Right lobe of liver (tissue), 6 donors: ENCODE data around the gene MAL. TPM values are rescaled to one million over a fixed set of nuclear protein-coding genes. Genes with fewer than 3 reads are reported as not detected.

Source experiments
- ATAC-seq, 4 donors: fragments of 200-7000 bp; cut with Tn5 transposase; one replicate each; pipeline ENCODE4 v1.9.1; 2020; ENCODE audit warnings: mild to moderate bottlenecking in 4 of 4, moderate library complexity in 4 of 4
- DNase-seq, 3 donors: peaks; one replicate each; pipeline ENCODE4 v3.0.0-alpha.2; 2020
- H3K27ac ChIP-seq, 3 donors: fragments of 200-600 bp; one replicate each; pipeline ENCODE4 v1.8.0; 2022
- H3K27me3 ChIP-seq, 2 donors: fragments of 200-600 bp; one replicate each; pipeline ENCODE4 v1.8.0; 2022
- H3K36me3 ChIP-seq, 4 donors: fragments of 200-600 bp; sonication (generic) in 1 of 4; one replicate each; pipeline versions ENCODE4 v1.5.1 to v1.8.0; 2017 to 2022; ENCODE audit warnings: control low read depth in 1 of 4
- H3K4me1 ChIP-seq, 4 donors: fragments of 200-600 bp; sonication (generic) in 1 of 4; one replicate each; pipeline versions ENCODE4 v1.5.1 to v1.8.0; 2017 to 2022; ENCODE audit warnings: control low read depth in 1 of 4
- H3K4me3 ChIP-seq, 3 donors: fragments of 200-600 bp; one replicate each; pipeline ENCODE4 v1.8.0; 2022
- H3K9me3 ChIP-seq, 4 donors: fragments of 200-600 bp; sonication (generic) in 1 of 4; one replicate each; pipeline versions ENCODE4 v1.5.1 to v1.8.0; 2017 to 2022; ENCODE audit warnings: control low read depth in 1 of 4
- POLR2A ChIP-seq: fragments of 450-650 bp; IDR thresholded peaks from one replicate; pipeline ENCODE4 v1.6.1; 2017; ENCODE audit warnings: antibody characterized with exemption, mild to moderate bottlenecking
- WGBS: methylation state at CpG from one replicate; pipeline ENCODE4 v1.1.6; 2018; ENCODE audit warnings: low coverage, low lambda C conversion rate; ENCODE audit not compliant: insufficient coverage; ENCODE audit errors: missing lambda C conversion rate; 5-methylcytosine and 5-hydroxymethylcytosine counted together
- intact Hi-C, 2 donors: fragments of 100-400 bp; cut with DNase I; formaldehyde crosslinking; loops; one replicate each; pipeline versions ENCODE4 v1.11.2 to v1.14.1; 2022
- total RNA-seq, 6 experiments: library from RNA; depleted of rRNA in 2 of 6; stranded (reverse); fragments of >200 nt in 2 of 6; fragmentation: NEBNext Ultra II Directional in 3 of 6; extraction: Animal tissue kit (Norgen Biotek cat#: 25700) in 3 of 6; gene quantifications; one replicate each; pipeline versions ENCODE4 v1.1.0 to v1.2.4, GENCODE V29; 2016 to 2023
- TF ChIP-seq, protein P1 (sequence below), 4 donors: fragments of 200-600 bp in 3 of 4; fragments of 450-650 bp in 1 of 4; IDR thresholded peaks; one replicate each; pipeline versions ENCODE4 v1.5.1 to v1.8.0; 2016 to 2022; ENCODE audit warnings: antibody characterized with exemption in 4 of 4, mild to moderate bottlenecking in 2 of 4
- donor health status: DM: no; HTN: yes; CAD: no.
- donor health status: DM: no; HTN: no; CAD: no.
- donor health status: DM: no; HTN: no; CAD: no.
- donor health status: DM: no; HTN: yes; CAD: no.
- donor health status: DM: no; HTN: yes; CAD: no.

The MAL gene
- total RNA-seq, 6 experiments from 2014 or later: 0.24 TPM; not detected in 5

DNA sequence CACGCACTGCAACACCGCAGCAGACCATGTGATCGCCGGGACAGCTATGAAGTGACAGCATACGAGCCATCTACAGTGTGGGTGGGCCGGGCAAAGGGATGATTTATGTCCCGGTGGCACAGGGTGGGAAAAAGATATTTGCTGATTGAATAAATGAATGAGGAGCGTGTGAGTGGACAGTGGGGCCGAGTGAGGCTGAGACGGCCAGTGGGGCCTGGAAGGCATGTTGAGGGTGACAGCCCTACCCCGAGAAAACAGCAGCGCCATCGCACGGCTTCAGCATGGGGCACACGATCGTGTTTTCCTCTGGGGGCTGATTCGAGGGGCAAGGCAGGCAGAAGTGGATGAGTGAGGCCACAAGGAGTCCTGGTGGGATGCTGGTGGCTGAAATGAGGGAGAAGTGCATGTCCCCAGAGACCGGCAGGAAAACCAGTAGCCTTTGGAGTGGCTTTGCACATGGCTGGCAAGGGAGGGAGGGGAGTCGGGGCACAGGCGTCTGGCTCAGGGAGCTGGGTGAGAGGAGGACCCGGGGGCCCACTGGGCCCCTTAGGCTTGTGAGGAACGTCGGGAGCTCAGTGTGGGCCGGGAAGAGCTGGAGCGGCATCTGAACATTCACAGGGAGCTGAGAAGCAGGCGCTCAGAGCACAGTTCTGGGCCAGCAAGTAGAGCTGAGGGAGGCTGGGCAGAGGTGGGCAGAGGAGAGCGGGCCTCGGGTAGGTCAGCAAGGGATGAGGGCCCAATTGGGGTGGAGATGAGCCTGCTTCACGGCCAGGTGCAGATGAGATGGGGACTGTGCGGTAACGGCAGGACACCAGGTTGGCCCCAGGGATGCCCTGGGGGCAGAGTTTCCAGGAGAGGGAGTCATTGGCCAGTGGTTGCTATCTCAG lies 32.1 kb upstream of the MAL start:
- DNase-seq (peak in 1 of 3 donors; percentile 36), ATAC-seq (peak in 1 of 4 donors; percentile 18)
- Histone ChIP-seq H3K4me1 (no peaks in the 10 kb centered on the region), H3K4me3 (no peak overlapping the region), H3K27ac (no peak overlapping the region), H3K36me3 (no peaks in the 10 kb centered on the region), H3K27me3 (no peaks in the 10 kb centered on the region), H3K9me3 (no peaks in the 10 kb centered on the region)
- 69% methylated on average over 26 of the region's 31 CpGs for WGBS
- intact Hi-C loops: no loop called here
- TF ChIP-seq, protein P1, sequence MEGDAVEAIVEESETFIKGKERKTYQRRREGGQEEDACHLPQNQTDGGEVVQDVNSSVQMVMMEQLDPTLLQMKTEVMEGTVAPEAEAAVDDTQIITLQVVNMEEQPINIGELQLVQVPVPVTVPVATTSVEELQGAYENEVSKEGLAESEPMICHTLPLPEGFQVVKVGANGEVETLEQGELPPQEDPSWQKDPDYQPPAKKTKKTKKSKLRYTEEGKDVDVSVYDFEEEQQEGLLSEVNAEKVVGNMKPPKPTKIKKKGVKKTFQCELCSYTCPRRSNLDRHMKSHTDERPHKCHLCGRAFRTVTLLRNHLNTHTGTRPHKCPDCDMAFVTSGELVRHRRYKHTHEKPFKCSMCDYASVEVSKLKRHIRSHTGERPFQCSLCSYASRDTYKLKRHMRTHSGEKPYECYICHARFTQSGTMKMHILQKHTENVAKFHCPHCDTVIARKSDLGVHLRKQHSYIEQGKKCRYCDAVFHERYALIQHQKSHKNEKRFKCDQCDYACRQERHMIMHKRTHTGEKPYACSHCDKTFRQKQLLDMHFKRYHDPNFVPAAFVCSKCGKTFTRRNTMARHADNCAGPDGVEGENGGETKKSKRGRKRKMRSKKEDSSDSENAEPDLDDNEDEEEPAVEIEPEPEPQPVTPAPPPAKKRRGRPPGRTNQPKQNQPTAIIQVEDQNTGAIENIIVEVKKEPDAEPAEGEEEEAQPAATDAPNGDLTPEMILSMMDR (IDR thresholded peaks at IDR 0.05): no peak
- TF ChIP-seq POLR2A: no peak

DNA sequence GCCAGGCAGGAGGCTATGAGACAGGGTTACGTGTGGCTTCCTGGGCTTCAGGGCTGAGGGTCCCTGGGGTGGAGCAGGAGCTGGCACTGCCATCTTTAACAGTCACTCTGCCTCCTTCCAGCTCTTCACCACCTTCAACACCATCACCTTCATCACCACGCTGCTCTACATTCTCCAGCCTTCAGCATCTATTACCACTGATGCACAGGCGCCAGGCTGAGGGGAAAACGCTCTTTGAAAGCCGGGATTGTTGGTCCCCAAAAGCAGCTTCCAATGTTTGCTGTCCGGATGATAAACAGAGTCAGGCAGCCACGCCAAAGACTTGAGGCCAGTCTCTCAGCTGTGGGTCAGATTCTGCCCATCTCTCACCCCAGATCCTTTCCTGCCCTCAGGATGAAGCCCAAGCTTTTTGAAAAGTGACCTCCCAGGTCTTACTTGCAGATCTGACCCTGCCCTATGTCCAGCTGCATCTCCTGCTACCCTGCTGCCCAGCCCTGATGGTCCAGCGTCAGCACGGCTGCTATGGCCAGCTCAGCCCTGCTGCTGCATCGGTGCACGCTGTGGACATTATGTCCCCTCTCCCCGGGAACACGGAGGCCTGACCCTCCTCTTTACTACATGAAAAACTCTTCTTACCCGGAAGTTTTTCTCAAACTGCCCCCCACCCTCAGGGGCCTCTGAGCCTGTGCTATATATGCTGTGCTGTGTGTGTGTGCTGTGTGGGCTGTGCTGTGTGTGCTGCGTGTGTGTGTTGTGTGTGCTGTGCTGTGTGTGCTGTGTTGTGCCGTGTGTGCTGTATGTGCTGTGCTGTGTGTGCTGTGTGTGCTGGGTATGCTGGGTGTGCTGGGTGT lies 31.2 kb upstream of the MAL start:
- Histone ChIP-seq H3K36me3 (no peaks in the 10 kb centered on the region), H3K4me3 (no peak overlapping the region), H3K27me3 (no peaks in the 10 kb centered on the region), H3K9me3 (no peaks in the 10 kb centered on the region), H3K27ac (no peak overlapping the region), H3K4me1 (no peaks in the 10 kb centered on the region)
- TF ChIP-seq, protein P1 (IDR thresholded peaks at IDR 0.05): no peak
- TF ChIP-seq POLR2A: no peak
- WGBS: 56% methylated on average over 8 of the region's 16 CpGs
- intact Hi-C loops: no loop called here
- ATAC-seq: no peak
- DNase-seq: peak in 1 of 3 donors; percentile 24

DNA sequence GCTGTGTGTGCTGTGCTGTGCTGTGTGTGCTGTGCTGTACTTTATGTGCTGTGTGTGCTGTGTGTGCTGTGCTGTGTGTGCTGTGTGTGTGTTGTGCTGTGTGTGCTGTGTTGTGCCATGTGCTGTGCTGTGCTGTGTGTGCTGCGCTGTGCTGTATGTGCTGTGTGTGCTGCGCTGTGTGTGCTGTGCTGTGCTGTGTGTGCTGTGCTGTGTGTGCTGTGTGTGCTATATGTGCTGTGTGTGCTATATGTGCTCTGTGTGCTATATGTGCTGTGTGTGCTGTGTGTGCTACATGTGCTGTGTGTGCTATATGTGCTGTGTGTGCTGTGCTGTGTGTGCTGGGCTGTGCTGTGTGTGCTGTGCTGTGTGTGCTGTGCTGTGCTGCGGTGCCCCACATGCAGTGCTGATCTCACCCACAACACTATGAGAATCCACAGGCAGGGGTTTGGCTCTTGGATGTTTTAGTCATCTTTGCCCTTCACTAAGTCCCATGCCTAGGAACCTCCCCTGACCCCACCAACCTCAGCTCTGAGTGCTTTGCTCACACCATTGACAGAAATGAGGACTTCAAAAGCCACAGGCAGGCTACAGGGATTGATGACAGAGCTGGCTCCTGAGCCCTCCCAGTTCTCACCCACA lies 30.5 kb upstream of the MAL start:
- Histone ChIP-seq H3K4me3 (no peak overlapping the region), H3K27me3 (no peaks in the 10 kb centered on the region), H3K27ac (no peak overlapping the region), H3K4me1 (no peaks in the 10 kb centered on the region), H3K36me3 (no peaks in the 10 kb centered on the region), H3K9me3 (no peaks in the 10 kb centered on the region)
- ATAC-seq (no peak), DNase-seq (no peak)
- no CpG with 5 or more reads among the region's 3 CpGs for WGBS
- TF ChIP-seq POLR2A: no peak
- TF ChIP-seq, protein P1 (IDR thresholded peaks at IDR 0.05): no peak
- intact Hi-C loops: no loop called here

DNA sequence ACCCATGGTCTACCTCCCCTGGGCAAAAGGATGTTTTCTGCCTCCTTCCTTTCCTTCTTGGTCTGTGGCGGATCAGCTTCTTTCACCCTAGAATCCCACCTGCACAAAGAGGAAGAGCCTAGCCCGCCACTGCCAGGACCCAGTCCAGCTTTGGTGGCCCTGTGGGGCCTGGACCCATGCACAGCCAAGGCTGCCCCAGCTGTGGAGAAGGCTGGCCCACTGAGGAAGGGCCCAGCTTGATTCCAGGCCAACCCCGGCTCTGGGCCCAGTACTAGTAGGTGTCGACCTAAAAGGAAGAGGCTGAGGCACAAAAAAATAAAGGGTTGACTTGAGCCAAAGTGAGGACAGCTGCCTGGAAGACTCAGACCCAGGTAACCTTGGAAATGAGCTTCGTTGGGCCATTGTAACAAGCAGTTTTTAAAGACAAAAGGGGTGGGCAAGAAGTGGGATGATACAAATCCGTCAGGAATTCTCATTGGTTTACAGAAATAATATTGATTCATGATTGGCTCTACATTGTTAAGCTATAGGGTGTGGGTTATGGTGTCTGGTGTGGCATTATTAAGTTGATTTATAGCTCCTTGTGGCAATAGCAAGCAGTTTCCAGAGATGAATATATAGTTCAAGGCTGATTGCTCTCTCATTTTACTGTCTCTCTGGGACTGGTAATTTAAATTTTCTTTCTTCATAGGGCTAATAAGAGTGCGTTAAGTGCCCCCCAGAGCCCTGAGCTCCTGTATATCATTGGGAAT lies 29.8 kb upstream of the MAL start:
- DNase-seq: peak in 1 of 3 donors; percentile 23
- ATAC-seq: no peak
- Histone ChIP-seq H3K27me3 (no peaks in the 10 kb centered on the region), H3K4me1 (no peaks in the 10 kb centered on the region), H3K27ac (no peak overlapping the region), H3K9me3 (no peaks in the 10 kb centered on the region), H3K4me3 (no peak overlapping the region), H3K36me3 (no peaks in the 10 kb centered on the region)
- 66% methylated on average over 5 of the region's 7 CpGs for WGBS
- TF ChIP-seq, protein P1 (IDR thresholded peaks at IDR 0.05): no peak
- intact Hi-C loops: no loop called here
